ENCODE data around the gene CEP95. TPM values are rescaled to one million over a fixed set of nuclear protein-coding genes. Genes with fewer than 3 reads are reported as not detected.

The CEP95 gene
- total and polyA plus RNA-seq, 2 donors (not counting 1 experiment from before 2014, with no cell fraction given), result 16.6 to 24.8 TPM

GRCh38 chr17:64515829-64516228 lies 9.1 kb downstream of the CEP95 start:
- Histone ChIP-seq H3K36me3 (ENCODE audit: control insufficient read depth, insufficient read depth, low read length) (peaks cover 6% of the 10 kb centered on the region), H4K20me1 (ENCODE audit: control insufficient read depth, extremely low read depth, insufficient read depth, low read length) (no peaks in the 10 kb centered on the region)

GRCh38 chr17:64519601-64520000 lies 12.8 kb downstream of the CEP95 start:
- H2AFZ ChIP-seq (ENCODE audit: low read length), result no peak overlapping the region
- no peak overlapping the region for H3K4me3 ChIP-seq (replicated peaks in 1 of 4; ENCODE audit: control extremely low read depth in 1 of 4, insufficient read depth in 1 of 4, low read depth in 3 of 4, low read length in 4 of 4)
- H3K79me2 ChIP-seq (ENCODE audit: control insufficient read depth, insufficient read depth, low read length), result no peaks in the 10 kb centered on the region
- H3K9me3 ChIP-seq (ENCODE audit: control insufficient read depth, insufficient read depth, low read depth, low read length), result no peaks in the 10 kb centered on the region
- H4K20me1 ChIP-seq (ENCODE audit: control insufficient read depth, extremely low read depth, insufficient read depth, low read length), result no peaks in the 10 kb centered on the region
- no peak overlapping the region for H3K9ac ChIP-seq (ENCODE audit: insufficient read depth, low read length)
- no peak overlapping the region for H3K27ac ChIP-seq (ENCODE audit: insufficient read depth, low read length)
- no peaks in the 10 kb centered on the region for H3K4me1 ChIP-seq (ENCODE audit: control insufficient read depth, extremely low read depth, insufficient read depth, low read length)
- DNase-seq (ENCODE audit: low read depth in 2 of 2), result no peak
- H3K4me2 ChIP-seq (ENCODE audit: extremely low read depth, insufficient read depth, low read length), result no peak overlapping the region
- H3K36me3 ChIP-seq (ENCODE audit: control insufficient read depth, insufficient read depth, low read length), result peaks cover 4% of the 10 kb centered on the region
- H3K27me3 ChIP-seq (ENCODE audit: control insufficient read depth, insufficient read depth, low read length), result no peaks in the 10 kb centered on the region
- no peak for TF ChIP-seq CTCF (conservative IDR thresholded peaks at IDR 0.05 in 1 of 2, IDR thresholded peaks at IDR 0.05 in 1 of 2; ENCODE audit: low read depth in 1 of 2, low read length in 2 of 2)
- TF ChIP-seq EZH2 (IDR thresholded peaks at IDR 0.05; ENCODE audit: low read length, missing control alignments), result no peak

More at GRCh38 chr17:64515829-64516228, 9.1 kb downstream of the CEP95 start:
- Histone ChIP-seq H3K27ac (ENCODE audit: insufficient read depth, low read length) (no peak overlapping the region), H3K27me3 (ENCODE audit: control insufficient read depth, insufficient read depth, low read length) (no peaks in the 10 kb centered on the region), H3K4me2 (ENCODE audit: extremely low read depth, insufficient read depth, low read length) (no peak overlapping the region), H3K9me3 (ENCODE audit: control insufficient read depth, insufficient read depth, low read depth, low read length) (no peaks in the 10 kb centered on the region), H2AFZ (ENCODE audit: low read length) (no peak overlapping the region), H3K9ac (ENCODE audit: insufficient read depth, low read length) (no peak overlapping the region), H3K4me1 (ENCODE audit: control insufficient read depth, extremely low read depth, insufficient read depth, low read length) (no peaks in the 10 kb centered on the region), H3K4me3 (replicated peaks in 1 of 4; ENCODE audit: control extremely low read depth in 1 of 4, insufficient read depth in 1 of 4, low read depth in 3 of 4, low read length in 4 of 4) (no peak overlapping the region), H3K79me2 (ENCODE audit: control insufficient read depth, insufficient read depth, low read length) (no peaks in the 10 kb centered on the region)
- no peak for DNase-seq (ENCODE audit: low read depth in 2 of 2)
- TF ChIP-seq CTCF (conservative IDR thresholded peaks at IDR 0.05 in 1 of 2, IDR thresholded peaks at IDR 0.05 in 1 of 2; ENCODE audit: low read depth in 1 of 2, low read length in 2 of 2), result no peak
- no peak for TF ChIP-seq EZH2 (IDR thresholded peaks at IDR 0.05; ENCODE audit: low read length, missing control alignments)

- Histone ChIP-seq H3K27me3 (ENCODE audit: control insufficient read depth, insufficient read depth, low read length) (no peaks in the 10 kb centered on the region), H3K9ac (ENCODE audit: insufficient read depth, low read length) (no peak overlapping the region), H3K4me1 (ENCODE audit: control insufficient read depth, extremely low read depth, insufficient read depth, low read length) (no peaks in the 10 kb centered on the region), H3K9me3 (ENCODE audit: control insufficient read depth, insufficient read depth, low read depth, low read length) (no peaks in the 10 kb centered on the region), H4K20me1 (ENCODE audit: control insufficient read depth, extremely low read depth, insufficient read depth, low read length) (no peaks in the 10 kb centered on the region), H3K4me3 (replicated peaks in 1 of 4; ENCODE audit: control extremely low read depth in 1 of 4, insufficient read depth in 1 of 4, low read depth in 3 of 4, low read length in 4 of 4) (no peak overlapping the region), H3K4me2 (ENCODE audit: extremely low read depth, insufficient read depth, low read length) (no peak overlapping the region), H3K27ac (ENCODE audit: insufficient read depth, low read length) (no peak overlapping the region), H2AFZ (ENCODE audit: low read length) (no peak overlapping the region), H3K79me2 (ENCODE audit: control insufficient read depth, insufficient read depth, low read length) (no peaks in the 10 kb centered on the region), H3K36me3 (ENCODE audit: control insufficient read depth, insufficient read depth, low read length) (peaks cover 3% of the 10 kb centered on the region)
- no peak for DNase-seq (ENCODE audit: low read depth in 2 of 2)
- no peak for TF ChIP-seq EZH2 (IDR thresholded peaks at IDR 0.05; ENCODE audit: low read length, missing control alignments)
- no peak for TF ChIP-seq CTCF (conservative IDR thresholded peaks at IDR 0.05 in 1 of 2, IDR thresholded peaks at IDR 0.05 in 1 of 2; ENCODE audit: low read depth in 1 of 2, low read length in 2 of 2)
These were observed 13.6 kb downstream of the CEP95 start for GRCh38 chr17:64520359-64520758.
